K562 (cell line): ENCODE results near the gene KIAA0319L. TPM values are rescaled to one million over a fixed set of nuclear protein-coding genes. Genes with fewer than 3 reads are reported as not detected.

ENCODE experiments used
- ARHGAP35 ChIP-seq: fragments of 450-650 bp; IDR thresholded peaks from 2 replicates; pipeline ENCODE4 v1.6.1; 2018; ENCODE audit not compliant: partially characterized antibody
- ATF6 ChIP-seq: sonication (generic); formaldehyde crosslinking; IDR thresholded peaks from 2 replicates; pipeline ENCODE4 v1.4.0; 2020; ENCODE audit warnings: mild to moderate bottlenecking, missing genetic modification reagents
- DEAF1 ChIP-seq: fragments of 450-650 bp; formaldehyde crosslinking; IDR thresholded peaks from 2 replicates; pipeline ENCODE4 v1.4.0; 2020; ENCODE audit warnings: mild to moderate bottlenecking, moderate library complexity
- E2F8 ChIP-seq: fragments of 450-650 bp; IDR thresholded peaks from 2 replicates; pipeline ENCODE4 v1.7.1; 2018; ENCODE audit warnings: mild to moderate bottlenecking, low read depth; ENCODE audit not compliant: partially characterized antibody
- HMGN3 ChIP-seq: IDR thresholded peaks from 2 replicates; pipeline ENCODE4 v1.6.1; 2011; ENCODE audit warnings: borderline replicate concordance, low read depth, mild to moderate bottlenecking, mixed read lengths, low read length; ENCODE audit not compliant: insufficient read length; ENCODE audit errors: extremely low read depth
- MYBL2 ChIP-seq, 2 experiments: fragments of 450-650 bp in 1 of 2; sonication (generic) in 1 of 2; formaldehyde crosslinking in 1 of 2; IDR thresholded peaks; 2 replicates each; pipeline versions ENCODE4 v1.6.1 to v1.8.1; 2017 to 2022; ENCODE audit warnings: borderline replicate concordance in 1 of 2, inconsistent platforms in 1 of 2, low read depth in 1 of 2, mild to moderate bottlenecking in 1 of 2, missing genetic modification reagents in 1 of 2, moderate library complexity in 1 of 2
- PBX2 ChIP-seq, 2 experiments: IDR thresholded peaks in 1 of 2; conservative IDR thresholded peaks in 1 of 2; 2 replicates each; pipeline ENCODE4 v1.6.1; 2016; ENCODE audit warnings: low read depth in 2 of 2, mild to moderate bottlenecking in 1 of 2, missing compliant biosample characterization in 1 of 2, missing genetic modification characterization in 1 of 2, moderate library complexity in 1 of 2
- PML ChIP-seq: IDR thresholded peaks from 2 replicates; pipeline ENCODE4 v1.6.1; 2012; ENCODE audit warnings: low read length, inconsistent platforms
- PRPF4 ChIP-seq: fragments of 200-400 bp; formaldehyde crosslinking; IDR thresholded peaks from one replicate; pipeline ENCODE4 v1.6.1; 2017; ENCODE audit warnings: low read length, low read depth, mild to moderate bottlenecking; ENCODE audit not compliant: insufficient read depth, poor library complexity, severe bottlenecking
- SIN3A ChIP-seq, 2 experiments: fragments of 150-350 bp in 1 of 2; IDR thresholded peaks; 2 replicates each; pipeline ENCODE4 v1.6.1; 2011 to 2016; ENCODE audit warnings: borderline replicate concordance in 2 of 2, low read depth in 2 of 2, low read length in 2 of 2, mild to moderate bottlenecking in 2 of 2, moderate library complexity in 2 of 2; ENCODE audit not compliant: control insufficient read depth in 1 of 2
- TCF7 ChIP-seq: sonication (generic); IDR thresholded peaks from 2 replicates; pipeline ENCODE4 v1.6.1; 2016; ENCODE audit warnings: antibody characterized with exemption, borderline replicate concordance
- U2AF1 ChIP-seq: fragments of 200-400 bp; formaldehyde crosslinking; optimal IDR thresholded peaks from 2 replicates; pipeline ENCODE3; 2017; ENCODE audit warnings: mild to moderate bottlenecking, low read depth, low read length, moderate library complexity
- ZEB2 ChIP-seq: fragments of 450-650 bp; IDR thresholded peaks from 2 replicates; pipeline ENCODE4 v1.6.1; 2016
- ZNF23 ChIP-seq: fragments of 250-450 bp; sonication (Bioruptor Pico); IDR thresholded peaks from 2 replicates; pipeline ENCODE4 v1.4.0; 2020; ENCODE audit warnings: mild to moderate bottlenecking
- ZNF644 ChIP-seq: fragments of 200-800 bp; sonication (Bioruptor generic); IDR thresholded peaks from 2 replicates; pipeline ENCODE4 v1.6.1; 2016; ENCODE audit warnings: low read depth, missing genetic modification characterization, missing compliant biosample characterization
- polyA plus RNA-seq, 8 experiments: library from polyadenylated mRNA; depleted of rRNA in 4 of 8; stranded (reverse) in 5 of 8; unstranded in 3 of 8; fragments of >200 nt; fragmentation: Nextera tagmentation in 2 of 8; fragmentation: Illumina TruSeq in 1 of 8; extraction: Ambion mirVana in 2 of 8; extraction: Trizol in 1 of 8; gene quantifications; 2 replicates each; pipeline versions ENCODE4 v1.2.1 to v1.2.3, GENCODE V29; 2011 to 2014; ENCODE audit warnings: inconsistent platforms in 1 of 8, missing spikeins in 1 of 8
- total RNA-seq, 7 experiments: library from RNA; depleted of rRNA in 6 of 7; stranded (reverse); fragments of >200 nt in 6 of 7; fragmentation: Illumina TruSeq in 2 of 7; extraction: Trizol in 2 of 7; gene quantifications; 2 replicates each; pipeline versions ENCODE4 v1.2.1 to v1.2.3, GENCODE V29; 2011 to 2021; ENCODE audit warnings: low replicate concordance in 1 of 7

KIAA0319L gene
- total and polyA plus RNA-seq, 9 of the 15 experiments (the other 6 are each of a cell fraction or from before 2014, with no cell fraction given) = 2.4 to 51.7 (median 27.4) TPM

GRCh38 chr1:35557611-35558373 lies 589 bp upstream of the KIAA0319L start, which contains the start of gene NCDN (continued):
- TF ChIP-seq ZEB2 (no peak), SIN3A (IDR thresholded peaks at IDR 0.05; ENCODE audit: borderline replicate concordance in 2 of 2, control insufficient read depth in 1 of 2, low read depth in 2 of 2, low read length in 2 of 2) (no peak), TCF7 (no peak), PRPF4 (no peak), PML (peak; percentile 48; the same call in 1 of the 2 replicates), DEAF1 (CRISPR knock-in tag) (no peak), ATF6 (CRISPR knock-in tag) (peak; percentile 39; the same call in 1 of the 2 replicates), PBX2 (CRISPR knock-in tag; IDR thresholded peaks at IDR 0.05; ENCODE audit: low read depth) (no peak), PBX2 (tag; conservative IDR thresholded peaks at IDR 0.05; ENCODE audit: low read depth) (no peak), ZNF23 (CRISPR knock-in tag) (no peak), ARHGAP35 (peak; percentile 34), MYBL2 (IDR thresholded peaks at IDR 0.05; ENCODE audit: low read depth) (no peak), MYBL2 (CRISPR knock-in tag; IDR thresholded peaks at IDR 0.05; ENCODE audit: borderline replicate concordance) (no peak), HMGN3 (peak; percentile 85), ZNF644 (tag) (0 out of 2 replicates have a peak, but pooled peaks have one; percentile 80), U2AF1 (no peak), E2F8 (peak; percentile 16)
